HG02885 (cell line): ENCODE results near the gene MGAM2.
A peak's percentile ranks its signal among the peaks of the same experiment; 100 is the strongest.

Experiments
- ATAC-seq: cut with Tn5 transposase; IDR thresholded peaks from one replicate; pipeline ENCODE4 v1.9.1; 2021; ENCODE audit warnings: mild to moderate bottlenecking; ENCODE audit not compliant: unreplicated experiment, poor library complexity

Gene MGAM2

DNA sequence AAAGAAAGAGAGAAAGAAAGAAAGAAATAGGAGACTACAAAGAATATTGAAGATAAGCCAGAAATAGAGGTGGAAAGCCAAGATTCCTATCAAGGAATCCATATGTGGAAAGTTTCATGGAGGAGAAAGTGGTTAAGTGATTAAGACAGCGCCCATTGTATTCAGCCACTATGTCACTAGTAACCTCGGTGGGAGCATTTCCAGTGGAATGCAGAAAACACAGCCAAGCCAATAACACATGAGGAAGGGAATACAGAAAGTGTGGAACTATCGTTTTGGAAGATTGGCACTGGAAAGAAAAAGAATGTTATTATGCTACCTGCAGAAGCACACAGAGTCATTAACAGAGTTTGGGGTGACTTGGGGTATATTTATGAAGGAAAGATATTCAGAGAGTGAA lies 2.7 kb downstream of the MGAM2 start:
- no peak for ATAC-seq

DNA sequence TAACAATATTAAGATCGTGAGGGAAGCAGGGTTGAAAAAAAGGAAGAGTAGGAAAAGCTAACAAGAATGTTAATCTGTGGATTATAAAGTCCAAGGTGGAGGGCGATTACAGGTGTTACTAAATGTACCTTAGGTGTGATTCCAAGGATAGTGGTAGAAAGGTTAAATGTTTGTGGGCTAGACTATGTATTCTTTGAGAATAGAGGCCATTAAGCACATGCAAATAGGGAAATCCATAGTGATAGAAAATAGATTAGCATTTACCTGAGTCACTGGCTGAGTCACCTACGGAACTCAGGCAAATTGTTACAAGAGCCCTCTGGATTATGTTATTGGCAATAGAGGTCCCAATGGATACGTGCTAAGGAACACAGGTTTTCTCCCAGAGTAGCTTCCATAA lies 9.0 kb downstream of the MGAM2 start:
- no peak for ATAC-seq

DNA sequence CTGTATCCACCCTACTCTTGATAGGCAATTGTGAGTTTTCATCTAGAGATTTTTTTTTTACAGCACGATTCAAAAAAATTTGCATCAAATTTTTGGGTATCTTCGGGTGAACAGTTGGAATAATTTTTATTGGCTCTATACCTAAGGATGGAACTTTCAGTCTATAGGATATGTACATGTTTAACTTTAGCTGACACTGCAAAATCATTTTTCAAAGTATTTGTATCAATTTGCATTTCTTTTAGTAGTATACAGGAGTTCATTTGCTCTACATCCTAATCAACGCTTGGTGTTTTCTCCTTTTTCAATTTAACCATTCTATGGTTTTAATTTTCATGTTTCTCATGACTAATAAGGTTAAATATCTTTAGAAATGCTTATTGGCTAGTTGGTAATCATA lies 11.7 kb downstream of the MGAM2 start:
- ATAC-seq, result no peak

DNA sequence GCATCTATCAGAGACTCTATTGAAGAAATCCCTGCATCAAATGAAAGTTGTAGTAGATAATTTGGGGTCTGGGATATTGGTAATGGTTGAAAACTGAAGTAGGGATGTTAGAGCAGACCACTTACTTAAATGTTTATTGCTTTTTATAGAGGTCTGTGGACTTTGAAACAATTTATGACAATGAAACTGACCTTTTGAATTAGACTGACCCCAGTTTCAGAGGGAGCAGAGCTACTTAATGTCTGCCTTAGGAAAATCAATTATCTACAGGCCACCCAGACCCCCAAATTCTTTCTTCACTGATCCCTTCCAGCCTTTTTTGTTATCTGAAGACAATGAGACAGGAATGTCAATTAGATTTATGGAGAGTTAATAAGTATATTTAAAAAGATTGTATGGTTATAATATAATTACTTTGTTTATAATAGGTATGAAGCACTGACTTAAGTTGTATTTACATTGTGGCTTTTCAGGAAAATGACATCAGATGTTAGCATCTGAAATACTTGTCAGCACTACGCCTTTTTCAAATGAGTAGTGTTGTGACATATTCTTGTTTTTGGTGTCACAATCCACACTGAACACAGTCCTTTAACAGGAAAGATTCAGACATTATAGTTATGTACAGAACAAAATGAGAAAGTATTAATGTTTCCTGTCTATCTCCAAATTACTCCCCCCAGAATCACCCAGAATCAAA lies 13.9 kb downstream of the MGAM2 start:
- no peak for ATAC-seq

DNA sequence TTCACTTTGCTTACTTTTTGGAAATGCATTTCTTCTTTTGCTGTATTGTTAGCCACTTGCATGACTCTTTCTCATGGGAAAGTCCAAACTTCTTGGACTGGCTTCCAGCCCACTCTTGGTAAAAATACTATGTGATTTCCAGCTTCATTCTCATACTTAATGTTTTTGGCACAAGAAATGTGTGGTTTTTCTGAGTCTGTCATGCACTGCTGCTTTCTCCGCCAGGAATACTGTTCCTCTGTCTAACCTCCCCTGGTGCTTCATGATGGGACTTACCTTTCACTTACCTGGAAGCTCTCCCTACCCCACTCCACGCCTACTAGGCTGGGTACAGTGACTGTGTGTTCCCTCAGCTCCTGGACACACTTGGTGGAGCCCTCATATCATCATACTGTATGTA lies 18.7 kb downstream of the MGAM2 start:
- ATAC-seq, result no peak

DNA sequence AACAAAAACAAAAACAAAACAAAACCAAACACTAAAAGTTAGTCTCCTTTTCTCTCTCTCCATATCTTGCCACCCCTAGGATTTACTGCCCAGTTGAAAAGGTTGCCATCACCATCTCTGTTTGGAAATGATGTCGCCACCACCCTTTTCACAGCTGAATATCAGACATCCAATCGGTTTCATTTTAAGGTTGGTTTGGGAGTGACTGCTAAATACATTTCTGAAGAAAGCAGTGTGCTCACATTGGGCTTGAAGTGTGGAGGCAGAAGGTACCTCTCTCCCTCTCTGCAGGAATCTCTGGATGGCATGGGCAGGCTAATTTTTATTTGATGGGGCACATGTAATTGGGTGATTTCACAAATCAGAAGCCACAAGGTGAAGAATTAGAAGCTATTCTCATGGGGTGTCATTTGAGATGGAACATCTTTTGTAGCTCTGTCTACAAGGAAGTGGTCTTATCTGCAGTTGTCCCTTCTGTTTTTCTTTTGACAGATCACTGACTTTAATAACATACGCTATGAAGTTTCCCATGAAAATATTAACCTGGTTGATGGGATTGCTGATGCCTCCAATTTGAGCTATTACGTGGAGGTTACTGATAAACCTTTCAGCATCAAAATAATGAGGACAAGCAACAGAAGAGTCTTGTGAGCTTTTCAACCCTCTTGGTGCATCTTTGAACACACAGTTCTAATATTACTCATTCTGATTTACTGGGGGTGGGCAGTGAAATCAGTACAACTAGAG lies 20.1 kb downstream of the MGAM2 start:
- ATAC-seq, result no peak

DNA sequence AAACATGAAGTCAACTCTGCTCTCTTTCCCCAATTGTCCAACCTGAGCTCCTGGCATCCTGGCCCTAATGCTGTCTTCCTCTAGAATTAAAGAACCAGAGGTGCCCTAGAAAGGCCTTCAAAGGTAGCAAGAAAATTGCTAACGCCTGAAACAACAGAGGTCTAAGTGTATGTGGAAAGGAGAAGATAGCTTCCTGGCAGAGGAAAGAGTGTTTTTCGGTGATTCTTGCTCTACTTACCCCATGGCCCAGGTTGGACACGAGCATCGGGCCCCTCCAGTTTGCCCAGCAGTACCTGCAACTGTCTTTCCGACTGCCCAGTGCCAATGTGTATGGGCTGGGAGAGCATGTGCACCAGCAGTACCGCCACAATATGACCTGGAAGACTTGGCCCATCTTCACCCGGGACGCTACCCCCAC lies 22.2 kb downstream of the MGAM2 start:
- no peak for ATAC-seq

DNA sequence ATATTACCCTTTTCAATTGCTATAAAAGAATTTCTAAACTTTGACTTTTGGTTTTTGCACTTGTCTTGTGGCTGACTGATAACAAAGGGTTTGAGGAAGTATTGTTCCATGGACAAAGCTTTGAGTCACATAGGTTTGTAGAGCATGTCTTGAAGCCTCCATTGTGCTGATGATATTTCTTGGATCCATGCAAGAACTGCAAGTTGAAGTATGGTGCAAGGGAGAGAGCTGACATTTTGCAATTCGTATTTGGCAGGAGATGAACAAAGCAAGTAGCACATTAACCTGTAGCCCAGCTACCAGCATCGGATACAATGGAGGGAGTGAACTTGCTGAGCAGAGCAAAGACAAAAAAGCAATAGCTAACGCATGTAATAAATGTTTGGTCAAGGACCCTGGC lies 23.4 kb downstream of the MGAM2 start:
- ATAC-seq, result no peak

DNA sequence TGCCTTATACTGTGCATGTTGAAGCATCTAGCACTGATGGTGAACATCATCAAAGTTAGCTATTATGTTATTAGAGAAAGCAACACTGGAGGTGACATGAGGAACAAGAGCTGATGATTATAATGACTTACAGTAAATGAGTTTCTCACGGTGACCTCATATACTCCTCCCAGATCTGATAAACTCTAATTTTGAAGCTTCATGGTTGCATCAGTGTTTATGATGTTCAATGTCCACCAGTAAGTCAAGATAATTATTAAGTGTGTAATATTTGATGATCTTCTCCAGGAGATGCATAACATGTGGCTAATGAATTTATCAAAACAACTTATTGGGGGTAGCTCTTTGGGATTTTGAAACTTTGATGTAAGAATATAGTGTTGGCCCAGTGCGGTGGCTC lies 27.5 kb downstream of the MGAM2 start:
- ATAC-seq, result no peak

DNA sequence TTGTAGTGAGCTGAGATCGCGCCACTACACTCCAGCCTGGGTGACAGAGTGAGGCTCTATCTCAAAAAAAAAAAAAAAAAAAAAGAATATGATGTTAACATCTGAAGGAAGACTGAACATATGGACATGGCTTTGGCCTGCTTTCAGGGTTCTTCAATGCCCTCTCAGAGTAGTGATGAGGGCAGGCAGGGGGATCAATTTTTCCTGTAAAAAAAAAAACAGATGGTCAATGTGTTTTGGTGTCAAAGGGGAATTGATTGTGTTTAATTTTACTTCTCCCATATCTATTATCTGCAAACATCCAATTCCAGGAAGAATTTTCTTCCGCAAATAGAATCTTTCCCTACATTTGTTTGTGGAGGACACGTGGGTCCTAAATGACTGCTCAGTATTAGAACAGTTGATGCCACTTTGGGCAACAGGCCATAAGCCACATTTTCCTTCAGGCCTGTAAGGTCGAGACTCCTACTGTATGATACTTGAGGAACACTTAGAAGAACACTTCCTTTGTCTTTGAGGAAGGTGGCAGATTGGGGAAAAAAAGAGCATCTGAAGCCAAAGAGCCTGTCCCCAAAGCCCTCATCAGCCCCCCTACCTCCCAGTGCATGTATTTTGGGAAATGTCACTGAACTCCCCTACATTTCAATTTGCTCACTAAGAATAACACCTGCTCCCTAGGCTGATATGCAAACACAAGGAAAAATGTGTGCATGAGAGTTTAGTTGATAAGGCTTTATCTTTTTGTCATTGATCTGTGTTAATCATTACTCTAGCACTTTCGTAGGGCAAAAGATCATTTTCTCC lies 28.3 kb downstream of the MGAM2 start:
- no peak for ATAC-seq

DNA sequence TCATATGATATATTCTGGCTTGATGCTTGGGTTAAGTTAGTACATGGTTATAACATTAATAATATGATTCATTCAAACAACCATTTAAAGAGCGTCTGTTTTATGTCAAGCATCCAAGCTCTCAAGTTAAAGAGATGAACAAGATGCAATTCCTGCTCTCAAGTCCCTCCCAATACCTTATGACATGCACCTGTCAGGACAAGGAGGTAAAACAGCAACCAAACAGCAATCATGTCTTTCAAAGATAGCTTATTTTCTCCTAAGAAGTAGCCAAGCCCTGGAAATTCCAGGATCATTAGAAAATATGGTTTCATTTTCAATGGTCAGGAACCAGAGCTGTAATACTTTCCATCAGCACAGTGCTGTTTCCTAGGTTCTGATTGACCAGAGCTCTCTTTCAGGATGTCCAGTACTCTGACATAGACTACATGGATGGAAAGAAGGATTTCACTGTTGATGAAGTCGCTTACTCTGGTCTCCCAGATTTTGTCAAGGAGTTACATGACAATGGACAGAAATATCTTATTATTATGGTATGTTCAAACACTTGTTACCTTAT lies 29.0 kb downstream of the MGAM2 start:
- ATAC-seq, result no peak

DNA sequence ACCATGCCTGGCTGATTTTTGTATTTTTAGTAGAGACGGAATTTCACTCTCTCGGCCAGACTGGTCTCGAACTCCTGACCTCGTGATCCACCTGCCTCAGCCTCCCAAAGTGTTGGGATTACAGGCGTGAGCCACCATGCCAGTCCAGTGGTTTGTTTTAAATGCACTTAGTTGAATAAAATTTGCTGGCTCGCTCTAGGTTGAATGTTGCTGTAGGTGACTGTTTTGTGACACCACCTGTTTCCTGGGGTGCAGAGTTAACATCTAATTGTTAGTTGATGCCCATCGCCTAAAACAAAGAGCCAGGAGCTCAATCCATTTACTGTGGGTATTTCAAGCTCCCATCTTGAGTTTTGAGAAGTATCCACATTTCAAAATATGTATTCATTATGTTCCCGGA lies 31.2 kb downstream of the MGAM2 start:
- ATAC-seq, result no peak

DNA sequence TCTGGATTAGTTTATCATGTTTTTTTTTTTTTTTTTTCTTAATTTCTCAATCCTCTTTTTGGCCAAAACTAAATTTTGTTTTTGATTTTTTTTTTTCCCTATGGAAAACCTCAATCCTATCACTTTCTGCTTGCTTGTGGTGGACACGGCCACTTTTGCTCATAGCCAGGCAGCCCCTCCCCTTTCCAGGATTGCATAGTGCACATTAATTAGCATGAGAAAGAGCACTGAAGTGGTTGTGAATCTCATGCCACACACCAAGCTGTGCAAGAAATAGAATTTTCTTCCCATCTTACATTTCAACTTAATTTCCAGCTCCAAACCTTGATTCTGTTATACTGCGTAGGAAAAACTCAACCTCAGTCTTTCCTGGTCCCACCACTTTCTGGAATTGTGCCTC lies 34.6 kb downstream of the MGAM2 start:
- ATAC-seq, result no peak

DNA sequence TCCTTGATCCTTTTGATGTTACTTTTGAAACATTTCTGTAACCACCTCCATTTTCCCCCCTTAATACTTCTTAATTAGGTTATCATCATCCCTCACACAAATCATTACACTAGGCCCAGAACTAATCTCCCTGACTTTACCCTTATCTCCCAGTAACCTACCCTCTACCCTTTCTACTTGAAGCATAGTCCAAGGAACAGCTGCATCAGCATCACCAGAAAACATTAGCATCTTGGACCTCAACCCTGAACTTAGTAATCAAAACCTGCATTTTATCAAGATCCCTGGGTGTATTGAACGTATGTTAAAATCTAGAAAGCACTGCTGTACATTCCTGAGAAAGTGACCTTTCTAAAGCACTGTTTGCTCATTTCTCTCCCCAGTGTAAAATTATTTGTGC lies 38.8 kb downstream of the MGAM2 start:
- no peak for ATAC-seq

DNA sequence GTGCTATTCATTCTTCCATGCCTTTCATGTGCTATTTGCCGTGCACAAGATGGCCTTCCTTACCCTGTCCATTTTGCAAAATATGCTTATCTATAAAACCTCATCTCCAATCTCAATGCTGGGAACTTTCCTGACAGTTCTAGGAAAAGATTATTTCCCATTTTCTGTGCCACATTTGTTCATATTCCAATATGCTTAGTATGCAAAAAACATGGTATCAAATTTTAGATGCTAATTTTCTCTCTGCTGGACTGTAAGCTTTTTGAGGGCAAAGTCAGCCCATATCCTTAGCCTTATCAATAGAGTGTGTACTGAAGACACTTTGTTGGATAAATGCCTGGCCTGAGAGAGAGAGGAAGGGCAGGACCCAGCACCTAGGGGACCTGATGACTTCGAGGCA lies 39.4 kb downstream of the MGAM2 start:
- no peak for ATAC-seq

DNA sequence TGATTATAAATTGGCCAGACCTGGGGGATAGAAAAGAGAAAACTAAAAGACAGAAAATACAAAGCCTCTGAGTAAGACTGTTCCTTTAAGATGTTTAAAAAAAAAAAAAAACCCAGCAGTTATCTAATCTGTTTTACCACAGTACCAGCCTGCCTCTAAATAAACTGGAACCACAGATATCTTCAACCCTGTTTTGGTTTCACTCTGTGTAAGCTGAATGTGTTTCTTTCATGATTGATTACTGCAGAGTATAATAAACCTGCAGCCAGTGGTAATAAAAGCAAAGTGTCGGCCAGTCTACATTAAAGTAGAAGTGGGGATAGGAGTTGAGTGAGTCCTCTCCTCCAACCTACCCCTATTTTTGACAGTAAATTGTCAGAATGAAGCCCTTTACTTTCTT lies 40.6 kb downstream of the MGAM2 start:
- peak; percentile 56 for ATAC-seq

DNA sequence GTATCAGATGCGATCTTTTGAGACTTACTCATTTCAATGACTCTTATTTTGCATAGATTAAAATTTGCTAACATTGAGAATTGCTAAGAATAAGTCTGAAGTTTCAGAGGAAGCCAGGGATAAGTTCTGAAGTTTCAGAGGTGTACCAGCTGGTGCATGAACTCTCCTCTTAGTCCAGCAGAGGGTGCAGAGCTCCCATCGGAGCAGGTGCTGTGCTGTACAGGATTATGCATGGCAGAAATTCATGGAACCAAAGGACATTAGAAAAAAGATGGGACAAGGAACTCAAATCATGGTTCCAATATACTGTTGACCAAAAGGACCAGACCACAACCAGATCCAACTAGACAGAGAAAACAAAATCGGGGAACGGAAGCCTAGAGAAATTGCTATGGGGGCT lies 41.9 kb downstream of the MGAM2 start:
- no peak for ATAC-seq

DNA sequence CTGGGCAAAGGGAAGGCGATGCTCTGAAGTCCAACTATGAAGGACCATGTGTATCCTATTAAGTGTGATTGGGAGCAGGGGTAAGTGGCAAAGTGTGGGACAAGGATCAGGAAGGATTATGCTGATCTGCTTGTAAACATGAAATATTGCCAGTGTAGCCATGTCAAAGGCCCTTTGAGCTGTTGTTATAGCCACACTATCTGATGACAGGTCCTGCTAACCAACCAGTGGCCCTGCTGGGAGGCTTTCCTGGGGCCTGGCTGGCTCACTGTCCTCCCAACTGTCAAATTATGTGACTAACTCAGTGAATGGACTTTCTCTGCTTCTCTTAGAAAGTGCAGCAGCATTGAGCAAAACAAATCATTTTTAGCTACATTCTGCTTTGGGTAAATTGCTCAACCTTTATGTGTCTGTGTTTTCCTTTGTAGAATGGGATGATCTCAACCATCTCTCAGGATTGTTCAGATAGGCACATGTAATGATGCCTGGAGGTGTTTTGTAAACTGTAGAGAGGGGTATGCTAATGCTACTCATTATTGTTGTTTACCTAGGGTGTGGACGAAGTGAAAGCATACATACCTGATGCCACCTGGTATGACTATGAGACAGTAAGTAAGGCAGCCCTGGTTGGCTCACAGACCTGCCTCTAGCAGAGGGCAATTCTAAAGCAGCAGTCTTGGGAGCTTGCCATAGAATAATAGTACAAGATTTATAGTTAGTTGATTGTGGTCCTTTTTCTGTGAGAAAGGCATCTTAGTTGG lies 47.4 kb downstream of the MGAM2 start:
- no peak for ATAC-seq

DNA sequence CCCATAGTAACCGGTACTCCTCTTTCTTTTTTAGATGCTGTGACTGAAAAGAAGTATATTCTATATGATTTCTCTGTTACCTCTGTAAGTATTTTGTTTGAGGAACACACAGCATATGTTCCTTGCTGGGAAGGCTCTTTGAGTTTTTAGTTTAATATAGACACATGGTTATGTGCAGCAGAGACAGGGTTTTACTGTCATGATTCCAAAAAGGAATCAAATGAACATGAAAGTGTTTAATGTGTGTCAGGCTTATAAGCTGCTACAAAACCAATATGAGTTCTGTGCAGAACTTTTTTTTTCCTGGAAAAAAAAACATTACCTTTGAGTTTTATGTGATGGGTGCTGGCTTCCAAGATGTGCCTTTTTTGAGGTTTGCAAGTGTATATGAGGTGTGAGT lies 50.4 kb downstream of the MGAM2 start:
- no peak for ATAC-seq

DNA sequence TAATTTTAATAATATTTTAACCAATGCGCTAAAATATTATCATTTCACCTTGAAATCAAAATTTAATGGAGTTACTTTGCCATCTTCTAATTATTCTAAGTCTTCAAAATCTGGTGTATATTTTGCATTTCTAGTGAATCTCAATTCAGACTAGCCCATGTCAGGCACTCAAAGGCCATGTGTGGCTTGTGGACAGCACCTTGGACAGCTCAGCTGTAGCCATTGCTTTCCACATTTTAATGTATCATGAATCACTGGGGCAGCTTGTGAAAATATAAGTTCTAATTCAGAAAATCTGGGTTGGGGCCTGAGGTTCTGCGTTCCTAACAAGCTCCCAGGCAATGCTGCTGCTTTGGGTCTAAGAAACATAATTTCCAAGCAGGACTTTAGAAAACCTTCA lies 57.2 kb downstream of the MGAM2 start:
- ATAC-seq, result no peak
